ENCODE measurements around the gene XCR1.

Gene XCR1

DNA sequence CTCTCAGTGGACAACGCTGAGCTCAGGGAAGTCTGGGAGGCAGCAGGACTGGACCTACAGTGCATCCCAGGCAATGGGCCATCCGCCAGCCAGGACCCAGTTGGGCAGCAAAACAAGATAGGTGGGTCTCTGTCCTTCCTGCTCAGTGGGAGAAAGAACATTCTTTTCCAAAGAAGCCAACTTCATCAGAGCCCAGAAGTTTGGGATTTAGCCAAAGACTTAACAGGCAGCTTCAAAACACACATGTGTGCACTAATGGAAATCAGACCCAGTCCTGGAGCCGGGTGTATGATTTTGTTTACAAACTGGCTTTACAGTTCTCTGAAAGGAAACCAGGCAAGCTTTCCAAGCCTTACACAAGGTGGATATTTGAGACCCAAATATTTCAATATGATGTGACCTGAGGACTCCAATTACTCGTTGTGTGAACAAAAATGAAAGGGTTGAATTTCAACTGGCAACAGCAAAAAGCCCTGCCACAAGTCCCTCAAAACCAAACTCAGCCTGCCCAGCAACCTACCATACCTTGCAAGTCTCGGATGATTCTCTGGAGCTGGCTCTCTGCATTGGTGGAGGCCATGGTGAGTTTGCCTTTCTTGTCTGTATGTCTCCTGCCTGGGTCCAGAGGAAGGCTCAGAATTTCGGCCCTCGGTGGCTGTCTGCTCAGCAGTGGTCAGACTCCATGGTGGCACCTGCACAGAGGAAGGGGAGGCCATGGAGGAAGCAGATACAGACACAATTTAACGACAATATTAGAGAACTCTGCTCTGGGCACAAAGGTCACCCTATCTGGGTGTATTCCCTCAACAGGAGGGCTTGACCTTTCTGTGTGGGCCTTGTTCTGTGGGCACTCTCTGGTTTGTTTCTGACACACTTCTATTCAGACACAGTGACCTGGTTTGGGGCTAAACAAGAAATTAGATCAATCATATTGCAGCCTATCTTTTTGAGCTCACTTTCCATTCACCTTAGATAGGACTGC lies 42.7 kb downstream of the XCR1 start:
- DNase-seq (ENCODE audit: low read depth): no peak

DNA sequence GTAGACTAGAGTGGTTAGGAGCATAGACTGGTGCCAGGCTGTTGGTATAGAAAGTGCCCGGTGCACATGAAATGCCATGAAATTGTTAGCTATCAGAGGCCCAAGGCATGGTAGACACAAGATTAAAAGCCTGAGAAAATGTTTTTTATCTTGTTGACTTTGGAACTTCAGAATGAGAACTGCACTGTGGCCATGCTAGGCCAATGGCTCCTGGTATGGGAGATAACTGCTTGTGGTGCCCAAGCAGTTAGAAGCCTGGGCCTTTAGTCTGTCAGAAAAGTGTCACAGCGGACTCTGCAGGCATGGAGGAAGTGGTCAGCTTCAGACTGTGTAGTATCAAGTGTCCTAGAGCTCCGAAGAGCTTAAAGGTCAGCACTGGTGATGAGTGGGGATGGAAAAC lies 43.5 kb downstream of the XCR1 start:
- DNase-seq (ENCODE audit: low read depth): no peak

DNA sequence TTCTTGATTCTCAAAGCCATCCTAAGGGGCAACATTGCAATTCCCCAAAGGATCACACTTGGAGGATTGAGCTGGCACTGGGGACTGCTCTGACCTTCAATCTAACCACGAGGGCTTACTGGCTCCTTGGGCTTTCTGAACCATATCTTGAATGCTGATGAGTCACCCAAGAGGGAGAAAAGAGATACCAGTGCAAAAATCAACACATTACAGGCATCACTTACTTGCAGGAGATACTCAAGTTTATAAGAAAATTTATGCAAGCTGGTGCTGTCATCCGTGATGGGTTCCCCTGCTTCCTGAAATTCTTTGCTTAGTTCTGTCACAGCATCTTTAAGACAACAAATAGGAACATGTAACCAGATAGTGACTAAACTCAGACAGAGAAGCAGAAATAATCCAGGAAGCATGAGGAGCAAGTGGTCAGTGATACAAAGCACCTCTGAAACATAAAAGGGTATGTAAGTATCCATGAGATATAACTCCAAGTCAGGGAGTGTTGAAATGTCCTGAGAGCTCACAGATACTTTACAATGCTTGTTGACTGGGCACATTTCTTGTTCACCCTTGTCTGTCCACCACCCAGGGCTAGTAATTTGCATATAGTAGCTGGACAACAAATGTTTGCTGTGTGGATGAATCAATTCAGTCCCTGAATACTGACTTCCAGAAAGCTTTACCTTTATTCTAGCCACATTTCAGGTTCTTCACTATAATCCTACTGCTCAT lies 45.8 kb downstream of the XCR1 start:
- DNase-seq (ENCODE audit: low read depth): no peak

DNA sequence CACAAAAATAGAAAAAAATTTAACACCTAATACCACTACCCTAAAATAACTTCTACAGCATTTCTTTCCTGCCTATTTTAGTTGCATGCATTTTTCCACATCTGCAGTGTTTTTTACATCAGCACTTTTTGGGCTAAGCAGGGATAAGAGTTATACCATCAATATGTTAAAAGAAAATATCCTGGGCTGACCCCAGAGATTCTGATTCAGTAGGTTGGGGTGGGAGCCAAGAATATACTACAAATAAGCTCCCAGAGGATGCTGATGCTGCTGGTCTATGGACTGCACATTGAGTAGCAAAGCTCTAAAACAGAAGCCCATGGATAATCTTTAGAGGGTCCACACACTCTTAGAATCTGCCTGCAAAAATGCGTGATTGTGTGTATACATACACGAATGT lies 46.5 kb downstream of the XCR1 start:
- no peak for DNase-seq (ENCODE audit: low read depth)

DNA sequence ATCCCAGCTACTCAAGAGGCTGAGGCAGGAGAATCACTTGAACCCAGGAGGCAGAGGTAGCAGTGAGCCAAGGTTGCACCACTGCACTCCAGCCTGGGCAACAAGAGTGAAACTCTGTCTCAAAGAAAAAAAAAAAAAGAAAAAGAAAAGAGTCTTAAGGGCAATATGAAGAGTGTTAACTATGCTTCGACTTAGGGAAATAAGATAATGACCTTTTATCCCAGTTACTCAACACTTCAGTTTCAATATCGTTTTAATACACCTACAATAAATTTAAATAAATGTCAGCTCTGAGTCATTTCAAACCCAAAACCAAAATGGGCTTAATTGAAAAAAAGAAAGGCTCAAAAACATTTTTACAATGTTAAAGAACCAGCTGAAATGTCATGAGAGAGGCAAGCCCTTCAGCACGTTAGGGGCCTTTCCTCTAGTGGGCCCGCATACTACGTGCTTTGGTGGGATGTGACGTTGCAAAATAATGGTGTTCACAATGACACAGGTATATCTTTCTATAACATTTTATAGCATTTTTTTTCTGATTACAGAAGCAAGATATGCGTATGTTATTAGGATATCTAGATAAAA lies 47.0 kb downstream of the XCR1 start:
- DNase-seq (ENCODE audit: low read depth): no peak

DNA sequence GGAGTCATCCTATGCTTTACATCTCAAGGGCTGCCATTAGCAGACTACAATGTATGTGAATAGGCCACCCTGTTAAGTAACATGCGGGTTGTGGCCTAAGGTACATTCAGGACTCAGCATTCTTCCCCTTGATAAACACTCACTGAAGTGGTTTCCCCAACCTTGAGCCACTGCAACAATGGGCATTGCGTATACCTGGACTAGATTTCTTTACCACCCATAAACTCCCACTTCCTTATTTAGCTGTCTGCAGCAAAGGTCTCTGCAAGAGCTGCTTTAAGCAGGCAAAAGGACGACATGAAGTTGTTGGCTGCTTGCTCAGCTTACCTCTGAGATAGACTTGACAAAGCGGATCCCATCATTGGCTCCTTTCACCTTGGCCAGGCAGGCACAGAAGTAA lies 47.9 kb downstream of the XCR1 start:
- no peak for DNase-seq (ENCODE audit: low read depth)

DNA sequence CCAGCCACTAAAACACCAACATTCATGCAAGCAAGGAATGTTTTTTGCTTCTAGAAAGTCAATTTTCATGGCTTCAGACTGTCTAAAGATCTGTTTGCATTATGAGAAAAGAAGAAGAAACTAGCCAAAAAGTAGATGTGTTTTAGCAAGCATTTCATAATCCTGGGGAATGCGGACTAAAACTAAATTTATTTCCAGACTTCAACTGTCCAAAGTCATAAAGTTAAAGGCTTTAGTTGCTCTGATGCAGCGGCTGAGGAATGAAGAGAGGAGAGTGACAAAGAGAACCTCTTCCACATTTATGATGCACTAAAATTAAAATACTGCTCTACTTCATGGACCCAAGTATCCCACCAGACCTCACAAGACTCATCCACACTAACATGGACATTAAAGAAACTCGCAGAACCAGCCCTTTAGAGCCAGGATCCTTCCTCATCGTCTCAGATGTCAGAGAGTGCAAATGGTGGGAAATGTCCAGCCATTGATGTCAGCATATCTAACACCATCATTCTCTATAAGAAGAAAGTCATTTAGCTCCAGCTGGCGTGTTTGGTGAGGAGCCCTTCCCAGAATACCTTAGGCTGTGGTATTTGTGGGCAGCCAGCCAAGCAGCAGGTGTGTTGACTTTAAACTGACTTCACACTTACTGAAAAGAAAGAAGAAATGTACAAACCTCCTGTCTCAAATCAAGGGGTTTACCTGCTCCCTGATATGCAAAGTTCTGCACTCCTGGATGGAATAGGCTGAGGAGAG lies 49.1 kb downstream of the XCR1 start:
- DNase-seq (ENCODE audit: low read depth): no peak

DNA sequence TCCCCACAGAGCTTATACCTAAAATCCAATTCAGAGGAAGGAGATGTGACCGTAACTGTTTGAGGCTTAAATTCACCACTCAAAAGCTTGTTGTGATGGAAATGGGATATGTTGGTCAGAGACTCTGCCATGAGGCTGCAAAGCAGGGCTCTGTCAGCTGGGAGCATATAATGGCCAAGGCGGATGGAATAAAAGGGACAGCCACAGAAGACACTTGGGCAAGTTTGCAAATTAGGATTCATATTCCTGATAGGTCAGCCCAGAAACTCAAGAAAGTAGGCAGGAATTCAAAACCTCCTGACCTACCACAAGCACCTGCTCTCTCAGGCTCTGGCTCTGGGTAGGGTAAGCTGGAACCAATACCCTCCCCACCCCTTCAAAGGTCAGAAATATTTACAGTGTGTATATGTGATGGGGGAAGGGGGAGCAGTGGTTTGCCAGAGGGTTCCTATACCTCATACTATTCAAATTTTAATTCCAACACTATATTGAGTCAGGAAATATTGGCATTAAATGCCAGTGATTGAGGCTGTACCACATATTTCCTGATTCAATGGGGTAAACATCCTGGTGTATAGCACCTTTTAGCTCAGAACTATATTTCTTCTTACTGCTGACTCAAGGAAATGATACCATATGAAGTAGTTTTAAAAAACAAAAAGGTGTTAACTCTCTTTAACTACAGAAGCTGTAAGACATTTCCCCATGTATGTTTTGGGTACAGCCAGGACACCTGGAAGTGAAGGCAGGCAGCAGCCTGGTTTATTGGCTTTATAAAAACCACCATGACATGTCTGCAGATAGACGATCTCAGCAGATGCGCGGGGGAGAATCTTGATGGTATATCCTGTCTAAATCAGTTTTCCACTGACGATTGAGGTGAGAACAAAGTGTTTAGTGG lies 50.8 kb downstream of the XCR1 start:
- DNase-seq (ENCODE audit: low read depth): no peak

DNA sequence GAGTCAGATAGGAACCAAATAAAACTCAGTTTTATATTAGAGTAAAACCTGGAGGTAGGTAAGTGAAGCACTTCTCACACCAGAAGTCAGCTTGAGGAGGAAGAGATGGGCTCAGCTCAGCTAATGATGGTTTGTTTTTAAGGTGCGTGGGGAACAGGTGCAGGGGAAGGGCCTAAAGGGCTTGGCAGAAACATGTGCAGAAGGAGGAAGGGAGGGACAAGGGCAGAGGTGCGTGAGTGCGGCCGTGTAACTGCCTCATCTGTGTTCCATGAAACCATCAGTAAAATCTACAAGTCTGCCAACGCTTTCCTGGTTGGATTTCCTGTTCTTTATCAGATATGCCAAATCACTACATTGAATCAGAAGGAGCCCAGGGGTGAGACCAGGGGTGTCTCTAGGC lies 51.6 kb downstream of the XCR1 start:
- no peak for DNase-seq (ENCODE audit: low read depth)

DNA sequence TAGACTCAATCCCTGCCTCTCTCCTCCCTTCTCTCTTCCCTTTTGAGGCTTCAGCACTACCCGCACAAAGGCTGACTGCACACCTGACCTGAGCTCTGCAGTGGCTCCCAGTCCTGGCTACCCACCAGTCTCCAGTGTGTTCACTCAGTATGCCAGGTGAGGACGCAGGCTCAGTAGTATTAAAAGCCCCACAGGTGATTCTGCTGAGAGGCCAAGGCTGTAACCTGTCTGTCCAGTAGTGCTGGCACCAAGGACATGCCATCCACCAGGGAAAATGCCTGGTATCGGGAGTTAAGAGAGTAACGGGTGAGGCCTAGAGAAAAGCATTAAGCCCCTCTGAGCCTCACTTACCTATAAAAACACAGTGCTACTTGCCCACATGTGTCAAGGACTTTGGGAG lies 52.6 kb downstream of the XCR1 start:
- no peak for DNase-seq (ENCODE audit: low read depth)

DNA sequence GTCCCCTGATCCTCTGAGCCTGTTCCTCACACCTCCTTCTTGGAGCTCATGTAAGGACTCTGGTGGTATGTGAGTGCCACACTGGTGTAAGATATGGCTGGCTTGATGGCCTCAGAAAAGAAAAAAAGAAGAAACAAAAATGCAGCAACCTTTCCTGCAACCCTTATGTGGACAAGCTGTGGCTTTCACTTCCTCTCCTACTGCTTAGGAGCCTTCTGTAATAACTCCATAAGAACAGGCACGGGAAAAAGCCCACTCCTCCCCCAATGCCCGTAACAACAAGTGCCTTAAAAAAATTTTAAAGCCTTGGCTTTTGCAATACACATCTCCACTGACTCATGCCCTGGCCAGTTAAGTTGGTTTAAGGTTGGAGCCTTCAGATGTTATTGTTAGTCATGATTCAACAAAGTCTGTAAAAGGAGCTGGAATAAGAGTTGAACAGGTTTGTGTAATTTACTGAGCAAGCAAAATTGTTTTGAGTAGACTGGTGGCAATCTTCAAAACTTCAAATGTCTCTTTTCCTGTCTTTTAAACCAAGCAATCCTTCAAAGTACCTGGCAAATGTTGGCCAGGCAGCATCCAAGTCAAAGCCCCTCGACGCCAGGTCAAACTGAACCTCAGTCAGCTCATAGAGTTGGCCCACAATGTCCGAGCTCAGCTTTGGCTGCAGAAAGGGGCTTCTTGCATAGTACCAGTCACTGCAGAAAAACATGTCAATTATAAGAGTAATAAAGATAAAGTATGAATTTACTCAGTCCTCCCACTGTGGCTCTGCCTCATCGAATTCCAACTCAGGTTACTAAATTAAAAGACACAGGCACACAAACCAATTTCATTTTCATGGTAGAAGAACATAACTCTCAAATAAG lies 54.5 kb downstream of the XCR1 start:
- peak; percentile 74 for DNase-seq (ENCODE audit: low read depth)

DNA sequence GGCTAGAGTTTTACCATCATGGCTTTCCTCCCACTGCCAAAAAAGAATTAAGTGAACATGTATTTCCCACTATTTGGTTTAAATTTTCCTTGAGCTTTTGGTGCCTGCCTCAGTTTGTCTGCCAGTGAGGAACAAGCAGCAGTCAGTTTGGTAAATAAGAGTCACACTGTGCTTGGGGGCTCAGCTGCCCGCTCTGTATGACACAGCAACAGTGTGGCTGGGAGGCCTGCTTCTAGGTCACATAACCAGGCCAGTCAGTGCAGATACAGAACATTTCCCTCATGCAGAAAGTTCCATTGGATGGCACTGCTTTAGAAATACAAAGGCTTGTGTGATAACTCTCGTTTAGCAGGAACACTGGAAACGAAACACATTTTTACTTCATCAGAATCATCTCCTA lies 57.3 kb downstream of the XCR1 start:
- no peak for DNase-seq (ENCODE audit: low read depth)

DNA sequence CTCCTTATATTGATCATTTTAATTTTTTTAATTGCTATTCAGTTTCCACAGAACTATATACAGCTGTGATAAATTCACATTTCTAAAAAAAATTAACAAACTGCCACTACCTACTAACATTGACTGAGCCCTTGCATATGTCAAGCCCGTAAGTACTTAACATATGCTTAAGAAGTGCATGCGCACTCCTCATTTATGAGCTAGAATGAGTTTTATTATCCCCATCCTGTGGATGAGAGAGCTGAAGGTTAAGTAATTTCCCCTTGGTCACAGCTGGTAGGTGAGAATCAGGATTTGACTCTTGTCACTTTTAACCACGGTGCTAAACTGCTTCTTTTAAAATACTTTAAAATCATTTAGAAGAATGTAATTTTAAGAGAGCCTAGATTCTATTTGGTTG lies 58.2 kb downstream of the XCR1 start:
- DNase-seq (ENCODE audit: low read depth): no peak

DNA sequence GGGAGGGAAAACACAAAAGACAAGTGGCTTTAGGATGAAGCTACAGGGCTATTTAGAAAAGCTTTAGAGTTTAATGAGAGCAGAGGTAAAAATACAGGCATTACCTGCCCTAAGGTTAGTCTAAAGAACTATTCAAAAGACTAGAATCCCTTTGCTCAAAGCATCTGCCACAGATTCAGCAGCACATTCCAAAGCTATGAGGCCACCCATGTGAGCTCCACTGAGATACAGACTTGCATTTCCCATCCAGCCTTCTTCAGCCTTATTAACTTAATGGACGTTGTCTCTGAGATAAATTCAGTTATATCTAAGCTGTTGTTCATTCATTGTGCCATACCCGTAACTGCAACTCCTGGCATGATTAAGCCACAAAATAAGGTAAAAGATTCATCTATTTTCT lies 58.6 kb downstream of the XCR1 start:
- no peak for DNase-seq (ENCODE audit: low read depth)

DNA sequence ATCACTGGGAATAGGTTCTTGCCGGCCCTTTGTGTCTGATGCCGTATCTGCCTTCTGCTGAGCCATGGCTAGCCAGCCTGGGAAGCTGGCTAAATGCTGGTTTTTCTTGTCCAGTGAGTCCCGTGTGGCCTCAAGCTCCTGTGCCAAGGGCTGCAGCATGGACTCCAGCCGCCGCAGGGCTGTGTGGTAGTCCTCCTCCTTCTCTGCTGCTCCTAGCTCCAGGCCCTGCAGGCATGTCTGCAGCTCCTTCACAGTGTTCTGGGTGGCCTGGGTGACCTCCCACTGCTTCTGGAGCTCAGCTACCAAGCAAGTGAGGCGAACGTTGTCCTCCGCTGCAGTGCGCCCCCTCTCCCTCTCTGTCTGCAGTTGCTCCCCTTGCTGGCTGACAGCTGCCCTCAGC lies 59.1 kb downstream of the XCR1 start:
- DNase-seq (ENCODE audit: low read depth): no peak

DNA sequence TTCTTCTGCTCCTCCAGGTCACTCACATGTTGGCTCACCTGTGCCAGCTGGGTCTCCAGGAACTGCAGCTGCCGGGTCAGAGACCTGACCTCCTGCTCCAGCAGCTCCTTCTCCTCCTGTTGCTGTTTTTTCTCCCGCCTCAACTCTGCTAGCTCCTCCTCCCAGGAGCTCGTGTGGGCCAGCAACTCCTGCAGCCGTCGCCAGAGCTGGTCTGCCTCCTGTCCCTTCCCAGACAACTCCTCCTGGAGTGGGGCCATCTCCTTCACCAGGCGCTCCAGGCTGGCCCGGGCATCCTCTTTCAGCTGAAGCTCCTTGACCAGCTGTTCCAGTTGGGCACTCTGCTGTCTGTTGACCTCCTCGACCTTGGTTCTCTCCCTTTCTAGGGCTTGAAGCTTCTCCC lies 59.6 kb downstream of the XCR1 start:
- no peak for DNase-seq (ENCODE audit: low read depth)
